K562 (cell line): Measurements from ENCODE around the gene SLC13A4. TPM values are rescaled to one million over a fixed set of nuclear protein-coding genes. Genes with fewer than 3 reads are reported as not detected.

Experiments used
- BCOR ChIP-seq: fragments of 450-650 bp; IDR thresholded peaks from 2 replicates; pipeline ENCODE4 v1.6.1; 2016
- DNMT1 ChIP-seq: fragments of 450-650 bp; IDR thresholded peaks from 2 replicates; pipeline ENCODE4 v1.6.1; 2016; ENCODE audit warnings: antibody characterized with exemption, mild to moderate bottlenecking
- EHMT2 ChIP-seq: fragments of 450-650 bp; IDR thresholded peaks from 2 replicates; pipeline ENCODE4 v1.6.1; 2018; ENCODE audit warnings: antibody characterized with exemption
- FOXJ2 ChIP-seq: fragments of 200-800 bp; sonication (Bioruptor generic); IDR thresholded peaks from 2 replicates; pipeline ENCODE4 v1.6.1; 2016; ENCODE audit warnings: missing genetic modification characterization, missing compliant biosample characterization
- GABPB2 ChIP-seq: fragments of 250-450 bp; sonication (Bioruptor Pico); conservative IDR thresholded peaks from 2 replicates; pipeline ENCODE4 v1.5.1; 2021; ENCODE audit warnings: mild to moderate bottlenecking
- HMG20B ChIP-seq: fragments of 250-450 bp; sonication (Bioruptor Pico); IDR thresholded peaks from 2 replicates; pipeline ENCODE4 v1.5.0; 2021; ENCODE audit warnings: mild to moderate bottlenecking
- HNRNPUL1 ChIP-seq: fragments of 200-400 bp; formaldehyde crosslinking; IDR thresholded peaks from 2 replicates; pipeline ENCODE4 v1.6.1; 2017; ENCODE audit warnings: low read length
- HSF4 ChIP-seq: fragments of 250-450 bp; sonication (Bioruptor Pico); IDR thresholded peaks from 2 replicates; pipeline ENCODE4 v2.1.2; 2022; ENCODE audit warnings: mild to moderate bottlenecking, moderate library complexity, borderline replicate concordance
- ID3 ChIP-seq, 2 experiments: fragments of 250-450 bp in 1 of 2; fragments of 450-650 bp in 1 of 2; sonication (Bioruptor Pico) in 1 of 2; IDR thresholded peaks; 2 replicates each; pipeline versions ENCODE4 v1.6.1 to v1.8.0; 2016 to 2021; ENCODE audit warnings: mild to moderate bottlenecking in 2 of 2, moderate library complexity in 2 of 2, missing compliant biosample characterization in 1 of 2, missing genetic modification characterization in 1 of 2
- KHSRP ChIP-seq: fragments of 450-650 bp; IDR thresholded peaks from 2 replicates; pipeline ENCODE4 v1.6.1; 2017
- MEF2D ChIP-seq: conservative IDR thresholded peaks from 2 replicates; pipeline ENCODE4 v1.6.1; 2016; ENCODE audit warnings: low read depth, missing genetic modification characterization, missing compliant biosample characterization
- NFRKB ChIP-seq: fragments of 450-650 bp; IDR thresholded peaks from 2 replicates; pipeline ENCODE4 v1.6.1; 2016; ENCODE audit warnings: low read depth
- POU5F1 ChIP-seq: fragments of 150-350 bp; IDR thresholded peaks from 2 replicates; pipeline ENCODE4 v1.6.1; 2014; ENCODE audit warnings: borderline replicate concordance, low read length, low read depth, mild to moderate bottlenecking; ENCODE audit not compliant: partially characterized antibody
- SMARCA5 ChIP-seq: fragments of 450-650 bp; IDR thresholded peaks from 2 replicates; pipeline ENCODE4 v1.6.1; 2016
- SPI1 ChIP-seq: IDR thresholded peaks from 2 replicates; pipeline ENCODE4 v1.6.1; 2011; ENCODE audit warnings: low read depth, low read length, control low read depth, borderline replicate concordance
- SRSF9 ChIP-seq: fragments of 200-400 bp; formaldehyde crosslinking; IDR thresholded peaks from 2 replicates; pipeline ENCODE4 v1.6.1; 2017; ENCODE audit warnings: low read depth, low read length, borderline replicate concordance
- TRIM28 ChIP-seq: fragments of 450-650 bp; IDR thresholded peaks from 2 replicates; pipeline ENCODE4 v1.6.1; 2017
- YY1 ChIP-seq, 3 experiments: IDR thresholded peaks; 2 replicates each; pipeline ENCODE4 v1.6.1; 2011; ENCODE audit warnings: low read length in 2 of 3, mild to moderate bottlenecking in 2 of 3, moderate library complexity in 2 of 3, borderline replicate concordance in 1 of 3, control low read depth in 1 of 3, low read depth in 1 of 3; ENCODE audit not compliant: insufficient read depth in 3 of 3, insufficient replicate concordance in 2 of 3, control insufficient read depth in 1 of 3, insufficient read length in 1 of 3; ENCODE audit errors: extremely low read depth in 1 of 3
- ZKSCAN1 ChIP-seq: fragments of 150-350 bp; IDR thresholded peaks from 2 replicates; pipeline ENCODE4 v1.6.1; 2016; ENCODE audit warnings: low read depth, low read length
- ZNF384 ChIP-seq: IDR thresholded peaks from 2 replicates; pipeline ENCODE4 v1.6.1; 2012; ENCODE audit warnings: low read depth, low read length, improper control_type of control experiment
- polyA plus RNA-seq, 8 experiments: library from polyadenylated mRNA; depleted of rRNA in 4 of 8; stranded (reverse) in 5 of 8; unstranded in 3 of 8; fragments of >200 nt; fragmentation: Nextera tagmentation in 2 of 8; fragmentation: Illumina TruSeq in 1 of 8; extraction: Ambion mirVana in 2 of 8; extraction: Trizol in 1 of 8; gene quantifications; 2 replicates each; pipeline versions ENCODE4 v1.2.1 to v1.2.3, GENCODE V29; 2011 to 2014; ENCODE audit warnings: inconsistent platforms in 1 of 8, missing spikeins in 1 of 8
- total RNA-seq, 7 experiments: library from RNA; depleted of rRNA in 6 of 7; stranded (reverse); fragments of >200 nt in 6 of 7; fragmentation: Illumina TruSeq in 2 of 7; extraction: Trizol in 2 of 7; gene quantifications; 2 replicates each; pipeline versions ENCODE4 v1.2.1 to v1.2.3, GENCODE V29; 2011 to 2021; ENCODE audit warnings: low replicate concordance in 1 of 7
- TF ChIP-seq, protein P1 (sequence below): sonication (generic); formaldehyde crosslinking; IDR thresholded peaks from 2 replicates; pipeline ENCODE4 v1.8.0; 2022; ENCODE audit warnings: mild to moderate bottlenecking, missing genetic modification reagents, borderline replicate concordance
- TF ChIP-seq, protein P2 (sequence below): fragments of 450-650 bp; IDR thresholded peaks from 2 replicates; pipeline ENCODE4 v1.6.1; 2016; ENCODE audit warnings: low read depth, mild to moderate bottlenecking, moderate library complexity
- TF ChIP-seq, protein P3 (sequence below): fragments of 450-650 bp; IDR thresholded peaks from 2 replicates; pipeline ENCODE4 v1.6.1; 2017; ENCODE audit warnings: antibody characterized with exemption, mild to moderate bottlenecking

Gene SLC13A4
- total and polyA plus RNA-seq, 9 of the 15 experiments (the other 6 are each of a cell fraction or from before 2014, with no cell fraction given): 0.11 to 1.0 (median 0.36) TPM

- TF ChIP-seq DNMT1: no peak
- no peak for TF ChIP-seq YY1 (IDR thresholded peaks at IDR 0.05; ENCODE audit: borderline replicate concordance in 1 of 3, control insufficient read depth in 1 of 3, extremely low read depth in 1 of 3, insufficient read depth in 3 of 3, insufficient read length in 1 of 3, insufficient replicate concordance in 2 of 3, low read depth in 1 of 3, low read length in 2 of 3)
- TF ChIP-seq SPI1: no peak
- TF ChIP-seq HMG20B (CRISPR knock-in tag): no peak
- no peak for TF ChIP-seq SRSF9
- TF ChIP-seq HNRNPUL1: no peak
- TF ChIP-seq HSF4: no peak
- no peak for TF ChIP-seq NFRKB
- no peak for TF ChIP-seq ZKSCAN1
- no peak for TF ChIP-seq SMARCA5
- peak; percentile 83 for TF ChIP-seq ZNF384
- no peak for TF ChIP-seq ID3 (CRISPR knock-in tag; IDR thresholded peaks at IDR 0.05)
- TF ChIP-seq ID3 (tag; IDR thresholded peaks at IDR 0.05): no peak
- TF ChIP-seq, protein P1, sequence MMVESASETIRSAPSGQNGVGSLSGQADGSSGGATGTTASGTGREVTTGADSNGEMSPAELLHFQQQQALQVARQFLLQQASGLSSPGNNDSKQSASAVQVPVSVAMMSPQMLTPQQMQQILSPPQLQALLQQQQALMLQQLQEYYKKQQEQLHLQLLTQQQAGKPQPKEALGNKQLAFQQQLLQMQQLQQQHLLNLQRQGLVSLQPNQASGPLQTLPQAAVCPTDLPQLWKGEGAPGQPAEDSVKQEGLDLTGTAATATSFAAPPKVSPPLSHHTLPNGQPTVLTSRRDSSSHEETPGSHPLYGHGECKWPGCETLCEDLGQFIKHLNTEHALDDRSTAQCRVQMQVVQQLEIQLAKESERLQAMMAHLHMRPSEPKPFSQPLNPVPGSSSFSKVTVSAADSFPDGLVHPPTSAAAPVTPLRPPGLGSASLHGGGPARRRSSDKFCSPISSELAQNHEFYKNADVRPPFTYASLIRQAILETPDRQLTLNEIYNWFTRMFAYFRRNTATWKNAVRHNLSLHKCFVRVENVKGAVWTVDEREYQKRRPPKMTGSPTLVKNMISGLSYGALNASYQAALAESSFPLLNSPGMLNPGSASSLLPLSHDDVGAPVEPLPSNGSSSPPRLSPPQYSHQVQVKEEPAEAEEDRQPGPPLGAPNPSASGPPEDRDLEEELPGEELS (CRISPR knock-in tag): peak; percentile 42; the same call in 1 of the 2 replicates
- TF ChIP-seq FOXJ2 (tag): no peak
- TF ChIP-seq GABPB2: no peak
- TF ChIP-seq MEF2D (tag): no peak
- peak; percentile 83; the same call in 1 of the 2 replicates for TF ChIP-seq KHSRP
- TF ChIP-seq BCOR: no peak; the same call in 1 of the 2 replicates
- no peak for TF ChIP-seq POU5F1
- TF ChIP-seq, protein P2, sequence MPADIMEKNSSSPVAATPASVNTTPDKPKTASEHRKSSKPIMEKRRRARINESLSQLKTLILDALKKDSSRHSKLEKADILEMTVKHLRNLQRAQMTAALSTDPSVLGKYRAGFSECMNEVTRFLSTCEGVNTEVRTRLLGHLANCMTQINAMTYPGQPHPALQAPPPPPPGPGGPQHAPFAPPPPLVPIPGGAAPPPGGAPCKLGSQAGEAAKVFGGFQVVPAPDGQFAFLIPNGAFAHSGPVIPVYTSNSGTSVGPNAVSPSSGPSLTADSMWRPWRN: no peak; the same call in 1 of the 2 replicates
- TF ChIP-seq, protein P3, sequence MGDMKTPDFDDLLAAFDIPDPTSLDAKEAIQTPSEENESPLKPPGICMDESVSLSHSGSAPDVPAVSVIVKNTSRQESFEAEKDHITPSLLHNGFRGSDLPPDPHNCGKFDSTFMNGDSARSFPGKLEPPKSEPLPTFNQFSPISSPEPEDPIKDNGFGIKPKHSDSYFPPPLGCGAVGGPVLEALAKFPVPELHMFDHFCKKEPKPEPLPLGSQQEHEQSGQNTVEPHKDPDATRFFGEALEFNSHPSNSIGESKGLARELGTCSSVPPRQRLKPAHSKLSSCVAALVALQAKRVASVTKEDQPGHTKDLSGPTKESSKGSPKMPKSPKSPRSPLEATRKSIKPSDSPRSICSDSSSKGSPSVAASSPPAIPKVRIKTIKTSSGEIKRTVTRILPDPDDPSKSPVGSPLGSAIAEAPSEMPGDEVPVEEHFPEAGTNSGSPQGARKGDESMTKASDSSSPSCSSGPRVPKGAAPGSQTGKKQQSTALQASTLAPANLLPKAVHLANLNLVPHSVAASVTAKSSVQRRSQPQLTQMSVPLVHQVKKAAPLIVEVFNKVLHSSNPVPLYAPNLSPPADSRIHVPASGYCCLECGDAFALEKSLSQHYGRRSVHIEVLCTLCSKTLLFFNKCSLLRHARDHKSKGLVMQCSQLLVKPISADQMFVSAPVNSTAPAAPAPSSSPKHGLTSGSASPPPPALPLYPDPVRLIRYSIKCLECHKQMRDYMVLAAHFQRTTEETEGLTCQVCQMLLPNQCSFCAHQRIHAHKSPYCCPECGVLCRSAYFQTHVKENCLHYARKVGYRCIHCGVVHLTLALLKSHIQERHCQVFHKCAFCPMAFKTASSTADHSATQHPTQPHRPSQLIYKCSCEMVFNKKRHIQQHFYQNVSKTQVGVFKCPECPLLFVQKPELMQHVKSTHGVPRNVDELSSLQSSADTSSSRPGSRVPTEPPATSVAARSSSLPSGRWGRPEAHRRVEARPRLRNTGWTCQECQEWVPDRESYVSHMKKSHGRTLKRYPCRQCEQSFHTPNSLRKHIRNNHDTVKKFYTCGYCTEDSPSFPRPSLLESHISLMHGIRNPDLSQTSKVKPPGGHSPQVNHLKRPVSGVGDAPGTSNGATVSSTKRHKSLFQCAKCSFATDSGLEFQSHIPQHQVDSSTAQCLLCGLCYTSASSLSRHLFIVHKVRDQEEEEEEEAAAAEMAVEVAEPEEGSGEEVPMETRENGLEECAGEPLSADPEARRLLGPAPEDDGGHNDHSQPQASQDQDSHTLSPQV: no peak; the same call in 1 of the 2 replicates
- TF ChIP-seq EHMT2: no peak
- peak; percentile 60 for TF ChIP-seq TRIM28
These were observed 63.9 kb downstream of the SLC13A4 start (continued) for GRCh38 chr7:135664046-135664589.
